GM21723 (cell line): ENCODE measurements around the gene YEATS2.
"Not testable (repeated sequence)": the region's sequence is repeated elsewhere in the genome, so short reads cannot be mapped to it uniquely, and the experiment has no call there.

Source experiments
- ATAC-seq: cut with Tn5 transposase; IDR thresholded peaks from one replicate; pipeline ENCODE4 v1.9.1; 2021; ENCODE audit warnings: mild to moderate bottlenecking, moderate library complexity; ENCODE audit not compliant: unreplicated experiment

YEATS2 gene

DNA sequence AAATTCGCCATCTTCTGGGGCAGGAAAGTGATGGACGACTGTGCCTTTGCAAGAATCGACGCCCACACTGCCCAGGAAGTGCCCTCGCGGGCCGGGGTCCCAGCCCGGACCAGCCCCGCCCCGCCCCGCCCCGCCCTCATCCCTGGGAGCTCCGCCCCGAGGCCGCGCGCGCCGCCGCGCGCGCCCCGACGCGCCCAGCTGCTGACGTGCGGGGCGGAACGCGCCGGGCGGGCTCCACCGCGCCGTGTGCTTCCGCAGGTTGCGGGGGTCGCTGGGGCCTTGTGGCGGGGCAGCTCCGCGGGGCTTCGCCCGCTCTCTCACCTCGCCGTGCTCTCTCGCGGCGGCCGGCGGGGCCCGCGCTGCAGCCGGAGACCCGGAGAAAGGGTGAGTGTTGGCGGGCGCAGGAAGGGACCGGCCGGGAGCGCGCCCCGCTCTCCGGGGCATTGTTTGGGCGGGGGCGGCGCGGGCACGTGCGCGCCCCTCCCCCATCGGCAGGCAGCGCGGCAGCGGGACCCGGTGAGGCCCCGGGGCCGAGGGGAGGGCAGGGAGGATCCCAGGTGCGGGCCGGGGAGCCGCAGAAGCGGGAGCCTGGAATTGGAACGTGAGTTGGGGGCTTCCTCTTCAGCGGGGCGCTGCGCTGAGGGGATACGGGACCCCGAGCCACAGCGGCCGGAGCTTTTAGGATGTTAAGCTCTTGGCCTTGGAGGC, at the start of gene YEATS2:
YEATS2 (plus strand) TSS at position 188 of the 708 bp plus-strand sequence. CDS start 17,366 bp downstream, outside the sequence.
- ATAC-seq: peak; percentile 79

GRCh38 chr3:183650554-183650953, 47.0 kb upstream of the YEATS2 start:
- no peak for ATAC-seq

GRCh38 chr3:183653209-183654064, 44.2 kb upstream of the YEATS2 start:
- ATAC-seq: no peak

DNA sequence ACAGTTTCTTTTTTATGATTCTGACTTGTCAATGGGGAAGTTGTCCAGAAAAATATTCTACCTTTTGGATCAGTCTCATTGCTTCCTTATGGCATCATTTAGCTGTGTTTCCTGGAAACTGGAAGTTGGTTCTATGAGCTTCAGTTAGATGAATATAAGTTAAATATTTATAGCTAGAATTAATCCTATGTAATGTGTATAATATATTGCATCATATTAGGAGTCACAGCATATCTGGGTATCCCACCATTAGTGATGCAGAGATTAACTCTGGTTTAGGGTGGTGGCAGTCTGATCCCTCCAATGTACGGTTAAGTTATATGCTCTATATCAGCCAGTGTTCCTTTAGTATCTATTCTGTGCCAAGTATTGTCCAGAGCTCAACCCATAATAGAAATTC, 42.9 kb upstream of the YEATS2 start:
- ATAC-seq: no peak

- ATAC-seq: no peak
These were observed 35.5 kb upstream of the YEATS2 start for GRCh38 chr3:183662099-183662498.

DNA sequence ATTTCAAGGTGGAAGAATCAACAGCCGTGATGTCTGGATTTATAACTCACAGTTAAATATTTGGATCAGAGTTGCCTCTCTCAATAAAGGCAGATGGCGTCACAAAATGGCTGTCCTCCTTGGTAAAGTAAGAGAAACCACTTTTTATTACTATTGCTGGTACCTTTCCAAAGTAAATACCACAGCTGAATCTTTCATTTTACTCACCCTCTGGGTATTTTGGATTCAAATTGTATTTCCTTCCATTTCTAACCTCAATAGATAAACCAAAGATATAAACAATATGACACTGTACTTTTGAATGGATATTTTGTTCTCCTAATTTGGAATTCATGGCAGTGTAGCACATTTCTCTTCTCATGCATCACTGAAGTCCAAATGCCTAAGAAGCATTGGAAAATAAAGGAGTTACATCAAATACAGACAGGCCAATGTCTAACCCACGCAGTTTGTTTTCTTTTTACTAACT, 32.6 kb upstream of the YEATS2 start:
- no peak for ATAC-seq

- no peak for ATAC-seq
These were observed 17.5 kb upstream of the YEATS2 start for GRCh38 chr3:183680061-183680460.

GRCh38 chr3:183687705-183688104, 9.9 kb upstream of the YEATS2 start:
- ATAC-seq: no peak

DNA sequence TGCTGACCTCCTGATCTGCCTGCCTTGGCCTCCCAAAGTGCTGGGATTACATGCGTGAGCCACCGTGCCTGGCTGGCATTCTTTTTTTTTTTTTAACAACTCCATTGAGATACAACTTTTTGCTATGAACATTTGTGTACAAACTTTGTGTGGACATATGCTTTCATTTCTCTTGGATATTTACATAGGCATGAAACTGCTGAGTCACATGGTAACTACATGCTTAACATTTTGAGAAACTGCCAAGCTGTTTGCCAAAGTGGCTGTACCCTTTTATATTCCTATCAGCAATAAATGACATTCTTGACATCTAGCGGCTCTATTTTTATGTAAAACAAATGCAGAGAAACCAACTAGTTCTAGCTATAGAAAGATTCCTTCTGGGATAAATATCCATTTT, 8.7 kb upstream of the YEATS2 start:
- ATAC-seq: no peak

DNA sequence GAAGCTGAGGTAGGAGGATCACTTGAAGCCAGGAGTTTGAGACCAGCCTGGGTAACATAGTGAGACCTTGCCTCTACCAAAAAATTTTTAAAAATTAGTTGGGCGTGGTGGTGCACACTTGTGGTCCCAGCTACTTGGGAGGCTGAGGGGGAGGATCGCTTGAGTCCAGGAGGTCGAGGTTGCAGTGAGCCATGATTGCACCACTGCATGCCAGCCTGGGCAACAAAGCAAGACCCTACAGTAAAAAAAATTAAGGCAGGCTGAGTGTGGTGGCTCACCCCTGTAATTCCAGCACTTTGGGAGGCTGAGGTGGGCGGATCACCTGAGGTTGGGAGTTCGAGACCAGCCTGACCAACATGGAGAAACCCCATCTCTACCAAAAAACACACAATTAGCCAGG, 8.0 kb upstream of the YEATS2 start:
- ATAC-seq: not testable (repeated sequence)

DNA sequence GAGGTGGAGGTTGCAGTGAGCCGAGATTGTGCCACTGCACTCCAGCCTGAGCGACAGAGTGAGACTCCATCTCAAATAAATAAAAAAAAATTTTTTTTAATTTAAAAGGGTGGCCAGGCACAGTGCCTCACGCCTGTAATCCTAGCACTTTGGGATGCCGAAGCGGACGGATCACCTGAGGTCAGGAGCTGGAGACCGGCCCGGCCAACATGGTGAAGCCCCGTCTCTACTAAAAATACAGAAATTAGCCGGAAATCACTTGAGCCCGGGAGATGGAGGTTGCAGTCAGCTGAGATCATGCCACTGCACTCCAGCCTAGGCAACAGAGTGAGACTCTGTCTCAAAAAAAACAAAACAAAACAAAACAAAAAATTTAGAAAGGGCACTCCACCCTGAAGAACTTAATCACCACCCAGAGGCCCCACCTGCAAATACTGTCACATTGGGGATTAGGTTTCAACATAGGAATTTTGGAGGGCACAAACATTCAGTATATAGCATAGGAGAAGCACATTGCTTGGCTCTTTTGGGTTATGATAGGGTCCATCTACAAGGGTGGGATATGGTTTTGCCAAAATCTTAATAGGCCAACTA, 7.1 kb upstream of the YEATS2 start:
- ATAC-seq: no peak

- ATAC-seq: no peak
These were observed 5.2 kb upstream of the YEATS2 start for GRCh38 chr3:183692436-183692835.

- ATAC-seq: no peak
These were observed 1.8 kb upstream of the YEATS2 start for GRCh38 chr3:183695569-183696364.

GRCh38 chr3:183697123-183697609, 431 bp upstream of the YEATS2 start:
- ATAC-seq: peak; percentile 2

GRCh38 chr3:183698318-183698751, 738 bp downstream of the YEATS2 start:
- ATAC-seq: peak; percentile 13

- ATAC-seq: no peak
These were observed 1.2 kb downstream of the YEATS2 start for GRCh38 chr3:183698756-183699155.

GRCh38 chr3:183699238-183699947, 1.8 kb downstream of the YEATS2 start:
- ATAC-seq: no peak

GRCh38 chr3:183701744-183702143, 4.1 kb downstream of the YEATS2 start:
- no peak for ATAC-seq

DNA sequence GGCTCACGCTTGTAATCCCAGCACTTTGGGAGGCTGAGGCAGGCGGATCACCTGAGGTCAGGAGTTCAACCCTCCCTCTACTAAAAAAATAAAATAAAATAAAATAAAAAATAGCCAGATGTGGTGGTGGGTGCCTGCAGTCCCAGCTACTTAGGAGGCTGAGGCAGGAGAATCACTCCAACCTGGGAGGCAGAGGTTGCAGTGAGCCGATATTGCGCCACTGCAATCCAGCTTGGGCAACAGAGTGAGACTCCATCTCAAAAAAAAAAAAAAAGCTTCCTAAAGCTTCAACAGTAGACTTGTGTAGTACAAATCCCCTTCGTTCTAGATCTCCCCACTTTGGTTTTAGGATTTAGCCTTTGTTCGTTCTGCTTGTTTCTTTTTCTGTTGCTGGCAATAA, 6.3 kb downstream of the YEATS2 start:
- ATAC-seq: not testable (repeated sequence)

DNA sequence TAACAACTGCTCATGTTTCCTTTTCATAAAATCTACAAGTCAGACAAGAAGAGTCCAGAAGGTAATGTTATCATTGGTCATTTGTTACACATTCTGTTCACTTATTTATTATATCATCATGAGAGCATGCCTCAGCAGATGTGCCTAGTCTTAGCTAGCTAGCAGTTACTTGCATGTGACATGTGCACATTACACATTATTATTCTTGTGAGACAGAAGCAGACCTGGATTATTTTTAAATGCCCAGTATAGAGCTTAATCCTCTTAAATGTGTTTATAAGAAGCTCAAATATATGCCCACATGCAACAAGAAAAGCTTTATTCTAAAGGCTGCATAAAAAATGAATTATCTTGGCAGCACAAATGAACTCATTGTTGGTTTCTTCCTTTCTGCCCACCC, 12.6 kb downstream of the YEATS2 start:
- ATAC-seq: no peak
